Panc1 (cell line): ENCODE results near the gene ERGIC1. TPM values are rescaled to one million over a fixed set of nuclear protein-coding genes. Genes with fewer than 3 reads are reported as not detected.

Experiments
- ATAC-seq: fragments of 200-7000 bp; cut with Tn5 transposase; 2 replicates; pipeline ENCODE4 v1.9.1; 2020; ENCODE audit warnings: mild to moderate bottlenecking, moderate library complexity
- BruUV-seq: library from RNA; stranded (reverse); fragments of 400-500 nt; replicated peaks from 2 replicates; lab custom pipeline; 2021; lab: Mats Ljungman, UMichigan
- CTCF ChIA-PET: fragments of 300-600 bp; sonication (Branson Sonifier 250); formaldehyde crosslinking; loops from one replicate; lab custom pipeline; 2022; ENCODE audit warnings: antibody characterized with exemption; lab: Charles Lee
- POLR2A ChIA-PET: fragments of 300-600 bp; sonication (Branson Sonifier 250); formaldehyde crosslinking; loops from one replicate; lab custom pipeline; 2022; ENCODE audit warnings: antibody characterized with exemption; lab: Charles Lee
- DNase-seq: peaks from one replicate; pipeline ENCODE4 v3.0.0-alpha.2; 2010; ENCODE audit warnings: low read depth, low spot score
- H3K27ac ChIP-seq: 2 replicates; pipeline ENCODE4 v1.5.1; 2011; ENCODE audit warnings: mild to moderate bottlenecking, low read length, inconsistent platforms
- H3K27me3 ChIP-seq: fragments of 200-500 bp; sonication (Bioruptor generic); 2 replicates; pipeline ENCODE4 v1.6.0; 2014; ENCODE audit warnings: low read length, inconsistent platforms; ENCODE audit not compliant: control insufficient read depth, insufficient read depth
- H3K36me3 ChIP-seq: fragments of 200-500 bp; sonication (Bioruptor generic); 2 replicates; pipeline ENCODE4 v1.5.1; 2014; ENCODE audit warnings: inconsistent platforms, mild to moderate bottlenecking, low read length, moderate library complexity; ENCODE audit not compliant: control insufficient read depth, insufficient read depth
- H3K4me1 ChIP-seq: 2 replicates; pipeline ENCODE4 v1.5.1; 2011; ENCODE audit warnings: inconsistent platforms, mild to moderate bottlenecking, low read length, moderate library complexity; ENCODE audit not compliant: control insufficient read depth, insufficient read depth
- H3K4me3 ChIP-seq, 2 experiments: 2 replicates each; pipeline ENCODE4 v1.5.1; 2011 to 2012; ENCODE audit warnings: low read depth in 2 of 2, low read length in 2 of 2, mild to moderate bottlenecking in 2 of 2, inconsistent platforms in 1 of 2, moderate library complexity in 1 of 2
- H3K9me3 ChIP-seq: fragments of 200-500 bp; sonication (Bioruptor generic); 2 replicates; pipeline ENCODE4 v1.5.1; 2014; ENCODE audit warnings: low read depth, mild to moderate bottlenecking, inconsistent platforms, low read length, moderate library complexity; ENCODE audit not compliant: control insufficient read depth, insufficient read depth
- CTCF ChIP-seq: fragments of 450-650 bp; IDR thresholded peaks from 2 replicates; pipeline ENCODE4 v1.5.1; 2017; ENCODE audit warnings: mild to moderate bottlenecking
- POLR2AphosphoS5 ChIP-seq: IDR thresholded peaks from 2 replicates; pipeline ENCODE4 v1.6.1; 2012; ENCODE audit warnings: mild to moderate bottlenecking, low read depth, low read length, moderate library complexity
- REST ChIP-seq, 2 experiments: IDR thresholded peaks; 2 replicates each; pipeline ENCODE4 v1.6.1; 2011 to 2012; ENCODE audit warnings: low read depth in 2 of 2, control low read depth in 1 of 2, low read length in 1 of 2, mild to moderate bottlenecking in 1 of 2, moderate library complexity in 1 of 2; ENCODE audit not compliant: insufficient read depth in 1 of 2
- SIN3A ChIP-seq: IDR thresholded peaks from 2 replicates; pipeline ENCODE4 v1.6.1; 2012; ENCODE audit warnings: low read depth, mild to moderate bottlenecking, low read length, moderate library complexity, borderline replicate concordance; ENCODE audit not compliant: insufficient read depth
- TCF7L2 ChIP-seq: IDR thresholded peaks from 2 replicates; pipeline ENCODE4 v1.6.1; 2011; ENCODE audit warnings: mild to moderate bottlenecking, low read depth, low read length, inconsistent platforms
- in situ Hi-C: cut with HindIII; loops from 2 replicates; pipeline ENCODE4 v1.10.0; 2016; ENCODE audit warnings: low sequenced_read_pairs, low pct_unique_long_range_greater_than_20kb
- intact Hi-C: fragments of 100-400 bp; cut with micrococcal nuclease; formaldehyde crosslinking; loops from one replicate; pipeline ENCODE4 v1.10.0; 2022; ENCODE audit not compliant: unreplicated experiment
- total RNA-seq: library from RNA; stranded (reverse); gene quantifications from one replicate; pipeline ENCODE4 v1.2.1, GENCODE V29; 2021; ENCODE audit not compliant: unreplicated experiment

The ERGIC1 gene
- total RNA-seq, 1 experiment from 2014 or later = 206 TPM

DNA sequence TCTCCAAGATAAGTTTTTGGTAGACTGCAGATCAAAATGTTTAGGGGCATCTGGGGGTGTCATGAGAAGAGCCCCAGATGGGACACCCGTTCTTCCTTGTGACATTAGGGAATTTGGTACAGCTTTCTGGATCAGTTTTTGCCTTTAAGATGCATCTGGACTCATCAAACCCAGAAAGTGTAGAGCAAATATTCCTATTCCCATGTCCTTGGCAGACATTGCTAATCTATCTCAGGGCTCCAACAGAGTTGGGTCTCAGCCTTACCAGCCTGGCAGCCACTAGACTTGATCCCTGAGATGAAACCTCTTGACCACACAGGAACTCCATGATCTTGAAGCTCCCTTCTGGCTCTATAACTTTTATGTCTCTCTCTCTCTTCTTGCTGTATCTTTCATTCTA lies 35.6 kb downstream of the ERGIC1 start:
- DNase-seq = no peak
- Histone ChIP-seq H3K4me1 (peaks cover 96% of the 10 kb centered on the region), H3K36me3 (no peaks in the 10 kb centered on the region), H3K27ac (peak overlapping the region; percentile 98), H3K4me3 (no peak overlapping the region), H3K9me3 (no peaks in the 10 kb centered on the region), H3K27me3 (no peaks in the 10 kb centered on the region)
- no peak for ATAC-seq
- no peak for TF ChIP-seq TCF7L2
- TF ChIP-seq POLR2AphosphoS5 = no peak
- no peak for TF ChIP-seq CTCF
- no peak for TF ChIP-seq SIN3A
- TF ChIP-seq REST (IDR thresholded peaks at IDR 0.05; ENCODE audit: insufficient read depth in 1 of 2, low read depth in 2 of 2, low read length in 1 of 2) = no peak
- POLR2A ChIA-PET = no interaction called here
- intact Hi-C loops = loop anchor here (2.0 to 10.0 kb wide), 3 partner anchors 63 to 155 kb away; partner anchors contain the start of gene DUSP1
- in situ Hi-C loops = no loop called here
- BruUV-seq = no TSS peak
- CTCF ChIA-PET = interaction anchor here (0.6 to 1.8 kb wide), 2 partner anchors 89 to 155 kb away, joined by 4 to 5 read pairs; no protein-coding TSS in a partner anchor

GRCh38 chr5:172870291-172870714 lies 36.3 kb downstream of the ERGIC1 start:
- Histone ChIP-seq H3K9me3 (no peaks in the 10 kb centered on the region), H3K36me3 (no peaks in the 10 kb centered on the region), H3K4me1 (peaks cover 95% of the 10 kb centered on the region), H3K27ac (peak overlapping the region; percentile 98), H3K27me3 (no peaks in the 10 kb centered on the region), H3K4me3 (peak overlapping the region in 1 of 2 experiments; percentile 1; a peak in 1 of 4 replicates)
- ATAC-seq (no peak), DNase-seq (no peak)
- BruUV-seq = no TSS peak
- TF ChIP-seq CTCF (no peak), TCF7L2 (no peak), POLR2AphosphoS5 (no peak), REST (IDR thresholded peaks at IDR 0.05; ENCODE audit: insufficient read depth in 1 of 2, low read depth in 2 of 2, low read length in 1 of 2) (no peak), SIN3A (no peak)
- in situ Hi-C loops (no loop called here), intact Hi-C loops (no loop called here)
- CTCF ChIA-PET = interaction anchor here (1.8 kb wide), 1 partner anchor 155 kb away, joined by 4 read pairs; no protein-coding TSS in a partner anchor
- POLR2A ChIA-PET = no interaction called here
